GM21367 (cell line): ENCODE measurements around the gene SCNN1G.

Experiments
- ATAC-seq: cut with Tn5 transposase; IDR thresholded peaks from one replicate; pipeline ENCODE4 v1.9.1; 2021; ENCODE audit not compliant: unreplicated experiment

The SCNN1G gene

DNA sequence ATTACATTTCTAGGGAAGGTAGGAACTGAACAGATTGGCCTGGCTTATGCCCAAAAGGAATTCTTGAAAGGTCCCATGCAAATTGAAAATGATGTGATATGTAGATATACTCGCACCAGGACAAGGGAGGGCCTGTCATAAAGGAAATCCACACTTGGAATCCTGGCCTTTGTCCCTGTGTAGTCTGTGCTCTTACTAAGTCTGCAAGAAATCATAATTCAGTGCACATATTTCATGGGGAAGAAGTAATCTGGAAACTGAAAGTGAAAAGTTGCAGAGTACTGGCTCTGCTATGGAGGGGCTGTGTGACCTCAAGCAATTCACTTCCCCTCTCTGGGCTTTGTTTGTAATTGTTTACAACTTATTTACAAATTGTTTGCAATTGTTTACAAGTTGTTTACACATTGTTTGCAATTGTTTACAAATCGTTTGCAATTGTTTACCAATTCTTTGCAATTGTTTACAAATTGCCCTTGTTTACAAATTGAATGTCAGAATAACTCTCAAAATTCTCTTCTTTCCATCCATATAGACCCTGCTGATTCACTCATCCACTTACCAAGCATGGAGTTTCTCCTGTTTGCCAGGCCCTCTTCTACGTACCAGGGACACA is 12.9 kb downstream of the SCNN1G start:
- ATAC-seq = no peak

DNA sequence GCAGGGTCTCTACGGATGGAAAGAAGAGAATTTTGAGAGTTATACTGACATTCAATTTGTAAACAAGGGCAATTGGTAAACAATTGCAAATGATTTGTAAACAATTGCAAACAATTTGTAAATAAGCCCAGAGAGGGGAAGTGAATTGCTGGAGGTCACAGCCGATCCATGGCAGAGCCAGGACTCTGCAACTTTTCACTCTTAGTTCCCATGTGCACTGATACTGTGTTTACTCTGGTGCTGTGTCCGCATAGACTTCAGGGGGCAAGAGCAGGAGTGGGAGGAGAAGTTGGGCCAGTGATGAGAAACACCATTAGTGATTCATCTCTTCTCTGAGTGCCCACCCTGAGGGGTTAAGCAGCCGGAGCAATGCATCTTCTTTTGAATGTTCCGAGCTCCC is 14.0 kb downstream of the SCNN1G start:
- no peak for ATAC-seq

DNA sequence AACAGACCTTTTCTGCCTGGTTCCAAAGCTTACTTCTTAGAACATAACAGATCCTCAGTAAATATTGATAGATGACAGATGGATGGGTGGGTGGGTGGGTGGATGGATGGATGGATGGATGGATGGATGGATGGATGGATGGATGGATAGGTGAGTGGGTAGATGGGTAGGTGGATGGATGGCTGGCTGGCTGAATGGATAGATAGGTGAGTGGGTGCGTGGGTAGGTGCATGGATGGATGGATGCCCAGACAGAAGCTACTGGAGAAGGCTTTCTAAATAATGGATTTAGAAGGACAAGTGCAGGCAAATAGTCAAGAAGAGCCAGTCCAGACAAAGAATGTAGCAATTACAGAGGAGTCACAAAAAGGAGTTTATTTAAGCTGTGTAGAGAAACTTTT is 19.6 kb downstream of the SCNN1G start:
- ATAC-seq = no peak

DNA sequence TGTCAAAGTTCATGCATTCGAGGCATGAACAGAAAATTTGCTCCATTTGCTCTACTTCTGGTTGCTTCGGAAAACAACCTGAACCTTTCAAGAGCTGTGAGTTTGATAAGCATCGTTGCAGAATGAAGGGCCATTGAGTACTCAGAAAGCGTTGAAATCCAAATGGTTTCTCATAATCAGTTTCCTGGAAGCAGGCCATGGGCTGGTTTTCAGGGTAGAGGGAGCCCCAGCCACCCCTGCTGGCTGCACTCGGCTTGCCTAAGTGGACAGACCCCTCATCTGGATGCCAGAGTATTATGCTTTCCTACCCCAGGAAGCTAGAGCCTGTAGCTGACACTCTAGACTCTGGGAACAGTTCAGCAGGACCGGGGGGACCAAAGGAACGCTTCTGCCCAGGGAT is 24.4 kb downstream of the SCNN1G start:
- no peak for ATAC-seq

DNA sequence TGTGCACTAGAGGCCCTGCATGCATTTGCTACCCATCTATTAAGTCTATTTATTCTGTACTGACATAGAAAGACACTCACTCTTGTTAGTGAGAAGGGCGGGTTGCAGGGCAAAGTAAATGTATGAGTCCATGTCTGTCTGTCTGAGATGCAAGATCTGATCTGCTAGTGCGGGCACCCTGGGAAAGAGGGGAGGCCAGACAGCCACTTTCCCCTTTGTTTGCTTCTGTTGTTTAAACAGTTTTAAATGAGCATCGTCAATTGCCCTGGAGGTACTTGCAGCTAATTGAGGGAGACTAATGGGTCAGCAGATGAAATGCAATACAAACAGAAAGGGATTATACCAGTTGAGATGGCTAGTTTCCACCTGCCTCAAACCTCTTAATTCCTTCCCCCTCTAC is 24.9 kb downstream of the SCNN1G start:
- no peak for ATAC-seq

DNA sequence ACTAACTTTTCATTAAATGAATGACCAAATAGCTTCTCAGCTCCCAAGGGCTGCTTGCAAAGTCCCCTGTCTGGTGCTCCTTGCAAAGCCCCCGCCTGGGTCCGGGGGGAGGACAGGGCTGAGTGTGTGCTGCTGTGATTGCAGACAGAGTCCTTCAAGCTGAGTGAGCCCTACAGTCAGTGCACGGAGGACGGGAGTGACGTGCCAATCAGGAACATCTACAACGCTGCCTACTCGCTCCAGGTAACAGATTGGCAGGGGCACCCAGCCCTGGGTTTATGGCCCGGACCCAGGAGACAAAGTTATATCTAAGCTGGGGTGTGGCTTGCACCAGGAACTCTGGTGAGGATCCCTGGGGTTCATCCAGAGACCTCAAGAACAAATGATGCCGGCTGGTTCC is 27.1 kb downstream of the SCNN1G start:
- no peak for ATAC-seq

DNA sequence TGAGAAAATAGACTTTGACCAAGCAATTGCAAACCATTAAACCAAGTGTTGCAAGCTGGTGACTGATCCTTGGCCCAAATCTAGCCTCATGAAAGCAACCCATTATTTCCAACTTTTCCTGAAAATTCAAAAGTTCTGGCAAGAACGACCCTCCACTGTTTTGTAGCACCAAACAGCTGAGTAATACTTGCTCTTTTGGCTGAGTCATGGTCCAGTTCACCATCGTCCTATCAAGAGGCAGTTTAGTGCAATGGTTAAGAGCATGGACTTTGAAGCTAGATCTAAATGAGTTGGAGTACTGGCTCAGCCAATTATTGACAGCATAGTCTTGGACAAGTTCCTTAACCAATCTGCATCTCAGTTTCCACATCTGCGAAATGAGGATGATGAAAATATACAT is 31.3 kb downstream of the SCNN1G start:
- no peak for ATAC-seq

DNA sequence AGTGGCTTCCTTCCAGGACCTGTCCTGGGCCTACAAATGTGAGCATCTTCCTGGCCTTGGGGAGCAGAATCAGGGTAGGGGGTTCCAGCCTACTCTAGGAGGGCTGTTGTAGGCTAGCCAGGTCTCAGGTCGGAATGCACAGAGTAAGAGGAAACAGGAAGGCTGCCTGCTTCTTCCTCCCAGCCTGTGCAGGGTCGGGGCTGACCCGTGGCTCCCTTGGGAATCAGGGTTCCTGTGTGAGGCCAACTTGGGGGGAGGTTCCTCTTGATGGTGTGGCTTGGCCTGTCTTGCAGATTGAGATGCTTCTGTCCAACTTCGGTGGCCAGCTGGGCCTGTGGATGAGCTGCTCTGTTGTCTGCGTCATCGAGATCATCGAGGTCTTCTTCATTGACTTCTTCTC is 32.3 kb downstream of the SCNN1G start:
- ATAC-seq = no peak

DNA sequence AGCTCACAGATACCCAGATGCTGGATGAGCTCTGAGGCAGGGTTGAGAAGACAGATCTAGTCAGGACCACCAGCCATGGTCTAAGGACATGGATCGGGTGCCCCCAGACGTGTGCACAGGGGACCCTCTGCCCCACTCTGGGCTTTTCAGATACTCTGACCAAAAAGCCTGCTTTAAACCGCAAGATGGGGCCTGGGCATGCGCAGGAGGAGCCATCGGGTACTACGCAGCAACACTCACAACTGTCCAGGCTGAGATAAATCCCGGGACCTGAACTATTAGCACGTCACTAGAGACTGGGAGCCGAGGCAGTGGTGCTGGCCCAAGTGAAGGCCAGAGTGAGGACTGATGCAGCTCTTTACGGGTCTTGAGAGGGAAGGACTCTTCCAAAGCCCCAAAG is 32.9 kb downstream of the SCNN1G start:
- no peak for ATAC-seq

DNA sequence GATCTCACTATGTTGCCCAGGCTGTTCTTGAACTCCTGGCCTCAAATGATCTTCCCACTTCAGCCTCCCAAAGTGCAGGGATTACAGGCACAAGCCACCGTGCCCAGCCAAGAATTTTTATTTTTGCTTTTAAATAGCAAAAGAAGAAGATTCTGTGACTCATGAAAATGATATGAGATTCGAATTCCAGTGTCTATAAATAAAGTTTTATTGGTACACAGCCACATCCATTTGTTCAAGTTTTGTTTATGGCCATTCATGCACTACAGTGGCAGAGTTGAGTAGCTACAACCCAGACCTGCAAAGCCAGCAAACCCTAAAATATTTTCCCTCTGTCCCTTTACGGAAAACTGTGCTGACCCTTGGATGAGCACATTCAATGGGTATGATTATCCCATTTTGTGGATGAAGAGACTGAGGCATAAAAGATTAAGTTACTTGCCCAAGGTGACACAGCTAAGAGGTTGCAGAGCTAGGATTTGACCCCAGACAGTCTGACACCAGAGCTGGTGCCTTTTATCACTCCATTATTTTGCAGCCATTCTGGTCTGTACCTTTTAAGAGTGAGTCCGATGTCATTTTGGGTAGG is 34.2 kb downstream of the SCNN1G start:
- no peak for ATAC-seq

DNA sequence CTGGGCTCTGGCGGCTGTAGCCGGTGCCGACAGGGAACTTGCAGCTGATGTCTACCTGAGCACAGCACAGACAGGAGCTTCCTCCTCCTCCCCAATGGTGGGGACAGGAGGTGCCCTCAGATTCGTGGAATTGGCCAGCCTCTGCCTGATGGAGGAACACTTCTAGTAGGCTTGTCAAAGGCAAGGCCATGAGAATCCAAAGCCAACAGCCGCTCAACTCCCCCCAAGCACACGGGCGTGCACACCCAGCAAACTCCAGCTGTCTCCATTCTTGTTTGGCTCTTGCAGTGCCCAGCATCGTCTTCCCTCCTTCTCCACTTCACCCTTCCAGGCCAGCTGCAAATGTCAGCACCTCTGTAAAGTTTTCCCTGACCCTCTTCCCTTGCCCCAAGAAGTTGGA is 35.1 kb downstream of the SCNN1G start:
- ATAC-seq = no peak

DNA sequence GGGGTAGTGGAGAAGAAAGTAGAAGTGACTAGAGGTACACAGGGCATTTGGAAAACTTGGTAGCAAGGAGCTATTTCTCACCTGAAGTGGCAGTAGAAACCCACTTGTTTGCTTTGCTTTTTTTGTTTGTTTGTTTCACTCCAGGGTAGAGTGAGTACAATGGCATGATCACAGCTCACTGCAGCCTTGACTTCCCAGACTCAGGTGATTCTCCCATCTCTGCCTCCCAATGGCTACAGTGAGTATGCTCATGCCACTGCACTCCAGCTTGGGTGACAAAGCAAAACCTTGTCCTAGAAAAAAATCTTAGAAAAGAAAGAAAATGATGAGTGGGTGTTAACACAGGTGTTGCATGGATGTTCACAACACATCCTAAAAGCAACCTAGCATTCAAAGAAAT is 40.4 kb downstream of the SCNN1G start:
- no peak for ATAC-seq

DNA sequence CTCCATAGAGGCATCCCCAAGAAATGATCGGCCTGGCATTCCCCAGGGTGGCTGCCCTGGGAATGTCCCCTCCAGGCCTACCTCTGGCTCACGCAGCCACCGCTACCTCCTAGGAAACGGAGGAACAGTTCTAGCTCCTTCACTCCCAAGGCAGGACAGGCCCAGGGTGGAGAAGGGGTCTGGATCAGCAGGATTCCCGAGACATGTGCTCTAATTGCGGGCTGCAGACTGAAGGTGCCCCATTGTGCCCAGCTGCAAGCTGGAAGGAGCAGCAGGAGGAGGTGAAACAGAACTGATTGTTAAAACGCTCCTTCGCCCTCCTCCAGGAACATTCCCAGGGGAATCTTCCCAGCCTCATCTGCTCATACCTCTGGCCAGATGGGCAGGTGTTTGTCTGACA is 40.8 kb downstream of the SCNN1G start:
- no peak for ATAC-seq

DNA sequence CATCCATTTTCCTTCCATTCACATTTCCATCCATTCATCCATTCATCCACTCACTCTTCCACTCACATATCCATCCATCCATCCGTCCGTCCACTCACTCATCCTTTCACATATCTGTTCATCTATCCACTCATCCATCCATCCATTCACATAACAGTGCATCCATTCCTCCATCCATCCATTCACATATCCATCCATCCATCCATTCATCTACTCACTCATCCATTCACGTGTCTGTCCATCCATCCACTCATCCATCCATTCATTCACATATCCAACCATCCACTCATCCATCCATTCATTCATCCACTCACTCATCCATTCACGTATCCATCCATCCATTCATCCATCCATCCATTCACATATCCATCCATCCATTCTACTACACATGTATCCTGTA is 42.6 kb downstream of the SCNN1G start:
- ATAC-seq = no peak

DNA sequence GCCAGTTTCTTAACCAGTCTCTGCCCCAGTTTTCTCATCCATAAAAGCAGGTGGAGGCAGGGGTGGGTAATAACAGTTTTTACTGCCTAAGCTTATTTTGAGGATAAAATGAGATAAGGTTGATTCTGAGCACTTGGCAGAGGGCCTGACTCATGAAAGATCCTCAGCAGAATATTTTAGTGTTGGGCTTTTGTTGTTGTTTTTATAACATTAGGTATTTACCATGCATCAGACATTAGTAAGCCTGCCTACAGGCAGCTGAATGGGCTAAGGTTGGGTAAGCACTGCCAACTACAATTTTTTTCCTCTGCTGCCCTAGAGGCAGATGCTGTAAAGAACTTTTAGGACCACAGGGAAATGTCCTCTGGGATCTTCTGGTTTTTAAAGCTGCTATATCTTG is 43.1 kb downstream of the SCNN1G start:
- no peak for ATAC-seq

DNA sequence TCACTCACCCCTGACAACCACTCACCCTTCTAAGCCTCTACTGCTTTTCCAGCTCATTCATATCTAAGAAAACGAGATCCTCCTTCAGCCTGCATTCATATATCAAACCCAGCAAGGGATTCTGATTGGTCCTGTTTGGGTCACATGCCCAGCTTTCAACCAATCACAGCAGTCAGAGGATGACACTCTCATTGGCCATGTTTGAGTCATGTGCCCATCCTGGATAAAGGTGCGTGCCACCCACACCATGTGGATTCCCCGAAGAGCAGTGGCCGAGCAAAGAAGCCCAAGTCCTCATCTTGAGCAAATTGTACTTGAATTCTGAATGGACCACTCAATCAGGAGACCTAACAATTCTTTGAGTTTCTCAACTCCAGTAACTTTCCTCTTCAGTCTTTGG is 45.0 kb downstream of the SCNN1G start:
- no peak for ATAC-seq

DNA sequence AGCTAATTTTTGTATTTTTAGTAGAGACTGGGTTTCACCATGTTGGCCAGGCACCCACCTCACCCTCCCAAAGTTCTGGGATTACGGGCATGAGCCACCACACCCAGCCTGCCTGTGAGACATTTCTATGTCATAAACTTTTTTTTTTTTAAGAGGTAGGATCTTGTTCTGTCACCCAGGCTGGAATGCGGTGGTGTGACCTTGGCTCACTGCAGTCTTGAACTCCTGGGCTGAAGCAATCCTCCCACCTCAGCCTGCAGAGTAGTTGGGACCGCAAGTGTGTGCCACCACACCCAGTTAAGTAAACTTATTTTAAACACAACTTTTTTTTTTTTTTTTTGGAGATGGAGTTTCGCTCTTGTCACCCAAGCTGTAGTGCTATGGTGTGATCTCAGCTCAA is 47.2 kb downstream of the SCNN1G start:
- ATAC-seq = no peak

DNA sequence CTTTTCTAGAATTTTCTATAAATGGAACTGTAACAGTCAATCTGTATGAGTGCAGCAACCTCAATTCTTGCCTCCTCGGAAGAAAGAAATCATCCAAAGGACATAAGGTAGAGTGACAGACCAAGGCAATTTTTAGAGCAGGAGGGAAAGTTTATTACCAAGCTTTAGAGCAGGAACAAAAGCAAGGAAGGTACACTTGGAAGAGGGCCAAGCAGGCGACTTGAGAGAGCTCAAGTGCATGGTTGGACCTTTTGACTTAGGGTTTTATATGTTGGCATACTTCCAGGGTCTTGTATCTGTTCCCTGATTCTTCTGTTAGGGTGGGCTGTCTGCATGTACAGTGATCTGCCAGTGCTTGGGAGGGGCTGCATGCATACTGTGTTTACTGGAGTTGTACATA is 50.3 kb downstream of the SCNN1G start:
- ATAC-seq = no peak

DNA sequence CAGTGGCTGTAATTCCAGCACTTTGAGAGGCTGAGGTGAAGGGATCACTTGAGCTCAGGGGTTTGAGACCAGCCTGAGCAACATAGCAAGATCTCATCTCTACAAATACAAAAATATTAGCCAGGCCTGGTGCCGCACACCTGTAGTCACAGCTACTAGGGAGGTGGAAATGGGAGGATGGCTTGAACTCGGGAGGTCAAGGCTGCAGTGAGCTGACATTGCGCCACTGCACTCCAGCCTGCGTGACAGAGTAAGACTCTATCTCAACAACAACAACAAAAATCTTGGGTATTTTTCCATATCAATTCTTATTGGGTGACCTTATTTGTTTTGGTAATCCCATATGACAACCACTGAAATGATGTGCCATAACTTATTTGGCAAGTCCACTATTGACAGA is 52.6 kb downstream of the SCNN1G start:
- ATAC-seq = no peak

DNA sequence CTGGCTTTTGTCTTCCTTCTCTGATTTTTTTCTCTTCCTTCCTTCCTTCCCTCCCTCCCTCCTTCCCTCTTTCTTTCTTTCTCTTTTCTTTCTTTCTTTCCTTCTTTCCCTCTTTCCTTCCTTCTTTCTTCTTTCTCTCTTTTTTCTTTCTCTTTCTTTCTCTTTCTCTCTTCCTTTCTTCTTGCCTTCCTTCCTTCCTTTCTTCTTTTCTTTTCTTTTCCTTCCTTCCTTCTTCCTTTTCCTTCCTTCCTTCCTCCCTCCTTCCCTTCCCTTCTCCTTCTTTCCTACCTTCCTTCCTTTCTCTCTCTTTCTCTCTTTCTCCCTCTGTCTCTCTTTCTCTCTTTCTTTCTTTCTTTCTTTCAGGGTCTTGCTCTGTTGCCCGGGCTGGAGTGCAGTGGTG is 54.4 kb downstream of the SCNN1G start:
- no peak for ATAC-seq

DNA sequence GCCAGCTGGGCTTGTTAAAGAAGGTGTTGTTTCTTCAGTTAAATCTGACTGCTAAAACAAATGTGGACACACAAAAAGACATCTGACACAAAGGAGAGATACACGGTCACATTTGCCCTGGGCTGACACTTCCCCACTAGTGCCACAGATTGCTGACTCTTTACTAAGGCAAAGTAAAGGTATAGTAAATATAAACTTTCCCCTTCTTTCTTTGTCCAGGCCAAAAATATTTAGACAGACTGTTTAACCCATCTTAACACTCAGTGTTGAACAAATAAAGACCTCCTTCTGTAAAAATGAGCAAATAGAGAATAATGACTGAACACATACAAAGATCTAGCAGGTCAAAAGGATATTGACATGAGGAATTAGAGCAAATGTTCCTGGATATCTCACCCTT is 58.4 kb downstream of the SCNN1G start:
- no peak for ATAC-seq

DNA sequence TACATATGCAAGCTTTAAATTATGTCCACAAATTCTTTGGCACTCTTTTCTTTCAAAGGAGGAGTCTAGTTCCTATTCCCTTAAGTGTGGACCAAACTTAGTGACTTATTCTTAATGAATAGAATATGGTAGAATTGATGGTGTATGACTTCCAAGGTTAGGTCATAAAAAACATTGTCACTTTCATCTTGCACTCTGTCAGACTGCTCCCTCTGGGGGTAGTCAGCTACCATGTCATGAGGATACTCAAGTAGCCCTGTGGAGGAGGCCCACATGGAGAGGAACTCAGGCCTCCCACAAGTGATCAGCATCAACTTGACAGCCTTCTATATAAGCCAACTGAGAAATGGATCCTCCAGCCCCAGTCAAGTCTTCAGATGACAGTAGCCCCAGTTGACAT is 61.6 kb downstream of the SCNN1G start:
- ATAC-seq = no peak

DNA sequence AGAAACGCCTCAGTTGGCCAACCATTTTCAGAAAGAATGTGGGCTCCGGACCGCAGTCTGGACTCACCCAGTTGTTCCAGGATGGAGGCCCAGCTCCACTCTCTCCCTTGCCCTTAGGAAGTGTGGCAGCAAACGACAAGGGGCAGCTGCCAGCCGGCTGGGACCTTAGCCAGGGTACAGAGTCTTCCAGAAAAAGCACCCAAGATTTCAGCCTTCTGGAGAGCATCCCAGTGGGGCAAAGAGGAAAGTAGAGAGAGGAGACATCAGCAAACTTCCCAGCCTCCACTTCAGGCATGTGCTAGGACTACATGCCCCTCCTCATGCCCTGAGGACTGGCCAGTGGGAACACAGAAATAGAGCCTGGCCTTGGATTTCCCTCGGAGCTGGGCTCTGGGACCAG is 62.7 kb downstream of the SCNN1G start:
- no peak for ATAC-seq
